K562 (cell line): ENCODE measurements around the gene LRP1B. TPM values are rescaled to one million over a fixed set of nuclear protein-coding genes. Genes with fewer than 3 reads are reported as not detected.

Experiments used
- ATAC-seq: fragments of 200-7000 bp; cut with Tn5 transposase; 3 replicates; pipeline ENCODE4 v1.9.1; 2020; ENCODE audit warnings: moderate library complexity
- BruUV-seq: library from RNA; stranded (reverse); fragments of 400-500 nt; replicated peaks from 2 replicates; lab custom pipeline; 2021; lab: Mats Ljungman, UMichigan
- CTCF ChIA-PET: fragments of 300-600 bp; formaldehyde crosslinking; extraction: SDS; loops from one replicate; lab custom pipeline; 2021; ENCODE audit warnings: low intra/inter-chr PET ratio; lab: Yijun Ruan, JAX
- POLR2A ChIA-PET: fragments of 300-600, 350-650 bp; sonication (Branson Sonifier 250); formaldehyde crosslinking; extraction: SDS; loops from one replicate; lab custom pipeline; 2021; ENCODE audit warnings: antibody characterized with exemption, inconsistent platforms; lab: Yijun Ruan, JAX
- DNase-seq, 4 experiments: peaks; one replicate each; pipeline versions ENCODE4 v3.0.0 to v3.0.0-alpha.2; 2011 to 2018; ENCODE audit warnings: low spot score in 3 of 4, mixed read lengths in 3 of 4; ENCODE audit errors: extremely low read depth in 1 of 4
- FAIRE-seq: peaks from 2 replicates; lab custom pipeline; 2011; peaks lifted over from hg19 to GRCh38; lab: Jason Lieb, UNC
- H2AFZ ChIP-seq: 2 replicates; pipeline ENCODE4 v1.6.0; 2011; ENCODE audit warnings: low read depth, low read length, control low read depth, inconsistent platforms
- H3K27ac ChIP-seq: fragments of 200-600 bp; 3 replicates; pipeline ENCODE4 v1.8.0; 2011; ENCODE audit warnings: low read depth, mild to moderate bottlenecking, control low read depth, inconsistent platforms, low read length, moderate library complexity, mixed read lengths; ENCODE audit errors: extremely low read depth
- H3K27me3 ChIP-seq, 2 experiments: fragments of 300-600 bp in 1 of 2; 2 replicates in 1 of 2; 3 replicates in 1 of 2; pipeline versions ENCODE4 v1.6.0 to v1.8.0; 2011; ENCODE audit warnings: inconsistent platforms in 2 of 2, low read length in 2 of 2, mild to moderate bottlenecking in 1 of 2, mixed read lengths in 1 of 2, moderate library complexity in 1 of 2; ENCODE audit not compliant: control insufficient read depth in 2 of 2, insufficient read depth in 2 of 2
- H3K36me3 ChIP-seq: fragments of 300-600 bp; 3 replicates; pipeline ENCODE4 v1.8.0; 2011; ENCODE audit warnings: mild to moderate bottlenecking, low read length, inconsistent platforms; ENCODE audit not compliant: control insufficient read depth, insufficient read depth
- H3K4me1 ChIP-seq, 2 experiments: fragments of 200-600 bp in 1 of 2; replicated peaks in 1 of 2; 2 replicates in 1 of 2; 3 replicates in 1 of 2; pipeline versions ENCODE4 v1.5.1 to v1.8.0; 2011; ENCODE audit warnings: inconsistent platforms in 2 of 2, low read length in 2 of 2, mild to moderate bottlenecking in 1 of 2, mixed read lengths in 1 of 2, moderate library complexity in 1 of 2; ENCODE audit not compliant: control insufficient read depth in 2 of 2, insufficient read depth in 2 of 2
- H3K4me2 ChIP-seq: 2 replicates; pipeline ENCODE4 v1.6.1; 2011; ENCODE audit warnings: low read length, control low read depth, inconsistent platforms, mixed read lengths; ENCODE audit not compliant: insufficient read depth
- H3K4me3 ChIP-seq: fragments of 200-600 bp; sonication (generic), shearing (Covaris generic); 2 replicates; pipeline ENCODE4 v1.5.1; 2016; ENCODE audit warnings: control low read depth, inconsistent platforms
- H3K79me2 ChIP-seq: fragments of 200-600 bp; 3 replicates; pipeline ENCODE4 v1.8.0; 2011; ENCODE audit warnings: low read length, inconsistent platforms; ENCODE audit not compliant: control insufficient read depth, insufficient read depth
- H3K9ac ChIP-seq, 2 experiments: 2 replicates each; pipeline versions ENCODE4 v1.6.0 to v1.6.1; 2011; ENCODE audit warnings: low read depth in 2 of 2, low read length in 2 of 2, control low read depth in 1 of 2, inconsistent platforms in 1 of 2, mild to moderate bottlenecking in 1 of 2, mixed read lengths in 1 of 2; ENCODE audit not compliant: insufficient read depth in 1 of 2
- H3K9me1 ChIP-seq: one replicate; pipeline ENCODE4 v1.6.0; 2011; ENCODE audit warnings: inconsistent platforms, mild to moderate bottlenecking, low read length, moderate library complexity; ENCODE audit not compliant: control insufficient read depth, insufficient read depth
- H3K9me3 ChIP-seq: replicated peaks from 2 replicates; pipeline ENCODE4 v1.5.1; 2011; ENCODE audit warnings: low read depth, low read length, inconsistent platforms; ENCODE audit not compliant: control insufficient read depth, insufficient read depth
- H4K20me1 ChIP-seq: replicated peaks from 2 replicates; pipeline ENCODE4 v1.6.1; 2011; ENCODE audit warnings: low read length, inconsistent platforms, mixed read lengths; ENCODE audit not compliant: control insufficient read depth, insufficient read depth
- EP400 ChIP-seq: fragments of 450-650 bp; IDR thresholded peaks from 2 replicates; pipeline ENCODE4 v1.6.1; 2017; ENCODE audit warnings: antibody characterized with exemption, mild to moderate bottlenecking, moderate library complexity
- FOXO4 ChIP-seq: fragments of 450-650 bp; formaldehyde crosslinking; IDR thresholded peaks from 2 replicates; pipeline ENCODE4 v1.4.0; 2020; ENCODE audit warnings: mild to moderate bottlenecking, moderate library complexity
- IRF1 ChIP-seq: sonication (generic); formaldehyde crosslinking; IDR thresholded peaks from 2 replicates; pipeline ENCODE4 v1.8.0; 2022; ENCODE audit warnings: missing genetic modification reagents, mild to moderate bottlenecking, borderline replicate concordance
- KHSRP ChIP-seq: fragments of 450-650 bp; IDR thresholded peaks from 2 replicates; pipeline ENCODE4 v1.6.1; 2017
- NFATC3 ChIP-seq: fragments of 450-650 bp; IDR thresholded peaks from 2 replicates; pipeline ENCODE4 v1.6.1; 2017; ENCODE audit warnings: mild to moderate bottlenecking
- NFXL1 ChIP-seq: fragments of 450-650 bp; formaldehyde crosslinking; IDR thresholded peaks from 2 replicates; pipeline ENCODE4 v1.4.0; 2021; ENCODE audit warnings: mild to moderate bottlenecking
- ZFP91 ChIP-seq: sonication (generic); formaldehyde crosslinking; IDR thresholded peaks from 2 replicates; pipeline ENCODE4 v1.8.0; 2022; ENCODE audit warnings: mild to moderate bottlenecking, missing genetic modification reagents
- ZKSCAN8 ChIP-seq: fragments of 200-800 bp; sonication (Bioruptor generic); IDR thresholded peaks from 2 replicates; pipeline ENCODE4 v1.6.1; 2016; ENCODE audit warnings: missing genetic modification characterization, missing compliant biosample characterization
- ZNF133 ChIP-seq: fragments of 250-450 bp; sonication (Bioruptor Pico); IDR thresholded peaks from 2 replicates; pipeline ENCODE4 v1.4.0; 2020; ENCODE audit warnings: mild to moderate bottlenecking
- ZNF143 ChIP-seq: sonication (generic); formaldehyde crosslinking; IDR thresholded peaks from 2 replicates; pipeline ENCODE4 v1.9.0; 2022; ENCODE audit warnings: mild to moderate bottlenecking, missing genetic modification reagents
- ZNF318 ChIP-seq, 2 experiments: fragments of 450-650 bp; IDR thresholded peaks; 2 replicates each; pipeline ENCODE4 v1.6.1; 2016; ENCODE audit warnings: mild to moderate bottlenecking in 2 of 2, borderline replicate concordance in 1 of 2, low read depth in 1 of 2, moderate library complexity in 1 of 2
- ZNF668 ChIP-seq: fragments of 250-450 bp; sonication (Bioruptor Pico); IDR thresholded peaks from 2 replicates; pipeline ENCODE4 v1.8.0; 2022; ENCODE audit warnings: mild to moderate bottlenecking, inconsistent platforms
- WGBS: fragments of 100-300 bp; shearing (Covaris generic); methylation state at CpG from one replicate; pipeline ENCODE4 v1.1.6; 2016; ENCODE audit warnings: low coverage, mixed read lengths; ENCODE audit not compliant: insufficient coverage; ENCODE audit errors: missing lambda C conversion rate; 5-methylcytosine and 5-hydroxymethylcytosine counted together
- in situ Hi-C: fragments of 300-500 bp; cut with MboI; formaldehyde crosslinking; loops from 4 replicates; pipeline ENCODE4 v1.15.0; 2018; ENCODE audit warnings: inconsistent platforms, mixed read lengths
- intact Hi-C: fragments of 100-400 bp; cut with micrococcal nuclease; formaldehyde crosslinking; loops from 2 replicates; pipeline ENCODE4 v1.14.2; 2022
- polyA plus RNA-seq, 8 experiments: library from polyadenylated mRNA; depleted of rRNA in 4 of 8; stranded (reverse) in 5 of 8; unstranded in 3 of 8; fragments of >200 nt; fragmentation: Nextera tagmentation in 2 of 8; fragmentation: Illumina TruSeq in 1 of 8; extraction: Ambion mirVana in 2 of 8; extraction: Trizol in 1 of 8; gene quantifications; 2 replicates each; pipeline versions ENCODE4 v1.2.1 to v1.2.3, GENCODE V29; 2011 to 2014; ENCODE audit warnings: inconsistent platforms in 1 of 8, missing spikeins in 1 of 8
- total RNA-seq, 7 experiments: library from RNA; depleted of rRNA in 6 of 7; stranded (reverse); fragments of >200 nt in 6 of 7; fragmentation: Illumina TruSeq in 2 of 7; extraction: Trizol in 2 of 7; gene quantifications; 2 replicates each; pipeline versions ENCODE4 v1.2.1 to v1.2.3, GENCODE V29; 2011 to 2021; ENCODE audit warnings: low replicate concordance in 1 of 7

The LRP1B gene
- total and polyA plus RNA-seq, 9 of the 15 experiments (the other 6 are each of a cell fraction or from before 2014, with no cell fraction given), result not detected

GRCh38 chr2:141038341-141038740, 1092.5 kb downstream of the LRP1B start:
- in situ Hi-C loops, result no loop called here
- intact Hi-C loops, result no loop called here
- WGBS, result 0% methylated on average over 2 of the region's 2 CpGs

More at GRCh38 chr2:141038341-141038740, 1092.5 kb downstream of the LRP1B start:
- Histone ChIP-seq H3K9me1 (no peaks in the 10 kb centered on the region), H3K36me3 (no peaks in the 10 kb centered on the region), H3K9me3 (no peaks in the 10 kb centered on the region), H2AFZ (no peak overlapping the region), H3K79me2 (no peaks in the 10 kb centered on the region), H4K20me1 (no peaks in the 10 kb centered on the region), H3K4me2 (no peak overlapping the region), H3K27me3 (no peaks in the 10 kb centered on the region), H3K4me1 (no peaks in the 10 kb centered on the region), H3K9ac (no peak overlapping the region), H3K27ac (no peak overlapping the region), H3K4me3 (no peak overlapping the region)
- POLR2A ChIA-PET, result no interaction called here
- no peak for ATAC-seq
- DNase-seq, result no peak
- no TSS peak for BruUV-seq
- CTCF ChIA-PET, result no interaction called here
- TF ChIP-seq ZFP91 (CRISPR knock-in tag), result no peak
- no peak for TF ChIP-seq ZNF133 (CRISPR knock-in tag)
- TF ChIP-seq ZKSCAN8, result no peak
- TF ChIP-seq NFATC3, result no peak
- no peak for TF ChIP-seq NFXL1
- no peak for TF ChIP-seq IRF1 (CRISPR knock-in tag)
- no peak for TF ChIP-seq FOXO4 (CRISPR knock-in tag)
- no peak for TF ChIP-seq ZNF668
- no peak for TF ChIP-seq ZNF318 (IDR thresholded peaks at IDR 0.05; ENCODE audit: borderline replicate concordance in 1 of 2, low read depth in 1 of 2)
- no peak for TF ChIP-seq EP400
- TF ChIP-seq KHSRP, result no peak
- no peak for TF ChIP-seq ZNF143 (CRISPR knock-in tag)
- FAIRE-seq, result no peak
